H1 (cell line): Measurements from ENCODE around the gene ACTA2. TPM values are rescaled to one million over a fixed set of nuclear protein-coding genes. Genes with fewer than 3 reads are reported as not detected.
A peak's percentile ranks its signal among the peaks of the same experiment; 100 is the strongest.

Source experiments
- CTCF ChIA-PET: fragments of 300-600 bp; sonication (Branson Sonifier 250); formaldehyde crosslinking; loops from one replicate; lab custom pipeline; 2021; ENCODE audit not compliant: partially characterized antibody; lab: Charles Lee
- POLR2A ChIA-PET: fragments of 300-600 bp; sonication (Branson Sonifier 250); formaldehyde crosslinking; loops from one replicate; lab custom pipeline; 2021; ENCODE audit warnings: inconsistent platforms; ENCODE audit not compliant: partially characterized antibody; lab: Charles Lee
- DNase-seq, 2 experiments: peaks; one replicate each; pipeline versions ENCODE4 v3.0.0 to v3.0.0-alpha.2; 2010 to 2022; ENCODE audit warnings: low spot score in 2 of 2, low read depth in 1 of 2, mixed read lengths in 1 of 2
- FAIRE-seq: peaks from 2 replicates; lab custom pipeline; 2011; peaks lifted over from hg19 to GRCh38; lab: Jason Lieb, UNC
- H2AFZ ChIP-seq: 2 replicates; pipeline ENCODE4 v1.8.1; 2012; ENCODE audit warnings: low read length, inconsistent platforms
- H2AK5ac ChIP-seq: 2 replicates; pipeline ENCODE4 v1.6.1; 2013; ENCODE audit warnings: low read depth, low read length
- H2BK120ac ChIP-seq: replicated peaks from 2 replicates; pipeline ENCODE3; 2013; ENCODE audit warnings: low read depth, low read length, inconsistent platforms
- H2BK12ac ChIP-seq: 2 replicates; pipeline ENCODE4 v1.6.1; 2013; ENCODE audit warnings: low read depth, low read length
- H2BK15ac ChIP-seq: 2 replicates; pipeline ENCODE4 v1.6.1; 2013; ENCODE audit warnings: low read length
- H2BK20ac ChIP-seq: 2 replicates; pipeline ENCODE4 v1.6.1; 2013; ENCODE audit warnings: low read length
- H2BK5ac ChIP-seq: 2 replicates; pipeline ENCODE4 v1.6.1; 2013; ENCODE audit warnings: low read depth, low read length
- H3K14ac ChIP-seq: 2 replicates; pipeline ENCODE4 v1.6.1; 2013; ENCODE audit warnings: inconsistent platforms; ENCODE audit not compliant: insufficient read length
- H3K18ac ChIP-seq: 2 replicates; pipeline ENCODE4 v1.6.1; 2013; ENCODE audit warnings: low read length; ENCODE audit errors: extremely low read depth
- H3K23ac ChIP-seq: 2 replicates; pipeline ENCODE4 v1.6.1; 2013; ENCODE audit warnings: inconsistent platforms; ENCODE audit not compliant: insufficient read length
- H3K23me2 ChIP-seq: 2 replicates; pipeline ENCODE4 v1.6.1; 2013; ENCODE audit warnings: low read depth, low read length
- H3K27ac ChIP-seq: 2 replicates; pipeline ENCODE4 v1.6.1; 2011; ENCODE audit warnings: low read depth, low read length, inconsistent platforms
- H3K27me3 ChIP-seq, 4 experiments: replicated peaks in 1 of 4; 1 replicate in 1 of 4; 2 replicates in 3 of 4; pipeline versions ENCODE4 v1.6.1 to v1.8.1; 2011 to 2013; ENCODE audit warnings: low read length in 3 of 4, mild to moderate bottlenecking in 3 of 4, inconsistent platforms in 2 of 4, mixed read lengths in 2 of 4, moderate library complexity in 1 of 4; ENCODE audit not compliant: control insufficient read depth in 3 of 4, insufficient read depth in 3 of 4; ENCODE audit errors: extremely low read depth in 1 of 4
- H3K36me3 ChIP-seq, 4 experiments: 2 replicates each; pipeline versions ENCODE4 v1.6.1 to v1.8.1; 2011 to 2013; ENCODE audit warnings: mild to moderate bottlenecking in 4 of 4, low read length in 3 of 4, moderate library complexity in 2 of 4, control low read depth in 1 of 4, inconsistent platforms in 1 of 4; ENCODE audit not compliant: insufficient read depth in 4 of 4, control insufficient read depth in 2 of 4
- H3K4ac ChIP-seq: replicated peaks from 2 replicates; pipeline ENCODE3; 2013; ENCODE audit warnings: low read length, low read depth, mixed read lengths, inconsistent platforms; ENCODE audit not compliant: insufficient read length
- H3K4me1 ChIP-seq, 4 experiments: replicated peaks in 1 of 4; 1 replicate in 1 of 4; 2 replicates in 3 of 4; pipeline versions ENCODE4 v1.6.1 to v1.8.1; 2011 to 2013; ENCODE audit warnings: low read length in 3 of 4, inconsistent platforms in 2 of 4, mixed read lengths in 1 of 4; ENCODE audit not compliant: insufficient read depth in 4 of 4, control insufficient read depth in 3 of 4
- H3K4me2 ChIP-seq, 2 experiments: 2 replicates each; pipeline versions ENCODE4 v1.6.1 to v1.8.1; 2011 to 2013; ENCODE audit warnings: low read depth in 2 of 2, low read length in 2 of 2, control low read depth in 1 of 2, inconsistent platforms in 1 of 2, mild to moderate bottlenecking in 1 of 2; ENCODE audit not compliant: insufficient read depth in 1 of 2
- H3K4me3 ChIP-seq, 4 experiments: fragments of 200-600, 300-600 bp in 1 of 4; sonication (generic), shearing (Covaris generic), sonication (Bioruptor Twin) in 1 of 4; 2 replicates each; pipeline versions ENCODE4 v1.5.1 to v1.8.1; 2011 to 2016; ENCODE audit warnings: low read length in 4 of 4, low read depth in 3 of 4, control low read depth in 2 of 4, inconsistent platforms in 2 of 4, mild to moderate bottlenecking in 2 of 4, mixed read lengths in 1 of 4, moderate library complexity in 1 of 4; ENCODE audit not compliant: insufficient read depth in 2 of 4; ENCODE audit errors: extremely low read depth in 1 of 4
- H3K56ac ChIP-seq: replicated peaks from 2 replicates; pipeline ENCODE3; 2013; ENCODE audit warnings: low read depth, mild to moderate bottlenecking, mixed read lengths, low read length, inconsistent platforms; ENCODE audit not compliant: insufficient read length
- H3K79me1 ChIP-seq: 2 replicates; pipeline ENCODE4 v1.6.1; 2013; ENCODE audit warnings: low read depth, low read length, control low read depth
- H3K79me2 ChIP-seq, 2 experiments: 2 replicates each; pipeline versions ENCODE4 v1.6.1 to v1.8.1; 2012 to 2013; ENCODE audit warnings: low read length in 2 of 2, mild to moderate bottlenecking in 2 of 2, inconsistent platforms in 1 of 2; ENCODE audit not compliant: insufficient read depth in 2 of 2, control insufficient read depth in 1 of 2
- H3K9ac ChIP-seq, 4 experiments: replicated peaks in 1 of 4; 1 replicate in 1 of 4; 2 replicates in 3 of 4; pipeline versions ENCODE4 v1.6.1 to v1.8.1; 2011 to 2013; ENCODE audit warnings: low read depth in 3 of 4, low read length in 3 of 4, control low read depth in 2 of 4, mild to moderate bottlenecking in 2 of 4, moderate library complexity in 2 of 4, inconsistent platforms in 1 of 4; ENCODE audit errors: extremely low read depth in 1 of 4
- H3K9me3 ChIP-seq, 2 experiments: 2 replicates each; pipeline versions ENCODE4 v1.6.1 to v1.8.1; 2012 to 2013; ENCODE audit warnings: mild to moderate bottlenecking in 2 of 2, moderate library complexity in 2 of 2, control low read depth in 1 of 2, inconsistent platforms in 1 of 2, low read depth in 1 of 2, low read length in 1 of 2, mixed read lengths in 1 of 2; ENCODE audit not compliant: insufficient read depth in 2 of 2
- H4K20me1 ChIP-seq, 2 experiments: replicated peaks in 1 of 2; 2 replicates each; pipeline versions ENCODE3 to v1.8.1; 2011 to 2013; ENCODE audit warnings: inconsistent platforms in 2 of 2, low read length in 2 of 2, mild to moderate bottlenecking in 1 of 2; ENCODE audit not compliant: insufficient read depth in 2 of 2, control insufficient read depth in 1 of 2
- H4K5ac ChIP-seq: 2 replicates; pipeline ENCODE4 v1.6.1; 2013; ENCODE audit warnings: low read length, low read depth, mixed read lengths, inconsistent platforms; ENCODE audit not compliant: insufficient read length
- H4K8ac ChIP-seq: 2 replicates; pipeline ENCODE4 v1.8.0; 2013; ENCODE audit warnings: mild to moderate bottlenecking, moderate library complexity, low read length, inconsistent platforms; ENCODE audit not compliant: insufficient read depth; ENCODE audit errors: extremely low read depth
- H4K91ac ChIP-seq: replicated peaks from 2 replicates; pipeline ENCODE3; 2013; ENCODE audit warnings: low read length, mixed read lengths, inconsistent platforms; ENCODE audit not compliant: insufficient read length
- ASH2L ChIP-seq: fragments of 200-600, 300-600 bp; sonication (generic); IDR thresholded peaks from one replicate; pipeline ENCODE4 v1.7.1; 2017; ENCODE audit warnings: low read length
- BCL11A ChIP-seq, 2 experiments: IDR thresholded peaks; one replicate each; pipeline ENCODE4 v1.6.1; 2011; ENCODE audit warnings: low read depth in 2 of 2, low read length in 2 of 2, mild to moderate bottlenecking in 2 of 2
- CHD2 ChIP-seq: IDR thresholded peaks from 2 replicates; pipeline ENCODE4 v1.6.1; 2012; ENCODE audit warnings: low read length, improper control_type of control experiment
- EGR1 ChIP-seq: IDR thresholded peaks from 2 replicates; pipeline ENCODE4 v1.6.1; 2011; ENCODE audit warnings: low read depth, low read length, borderline replicate concordance
- HDAC2 ChIP-seq, 2 experiments: fragments of 300-600 bp in 1 of 2; sonication (generic) in 1 of 2; IDR thresholded peaks; 2 replicates each; pipeline ENCODE4 v1.6.1; 2011 to 2012; ENCODE audit warnings: low read depth in 2 of 2, low read length in 2 of 2, mild to moderate bottlenecking in 2 of 2, moderate library complexity in 2 of 2, borderline replicate concordance in 1 of 2, inconsistent platforms in 1 of 2
- HDAC6 ChIP-seq: IDR thresholded peaks from one replicate; pipeline ENCODE4 v1.7.1; 2012; ENCODE audit warnings: low read depth, mild to moderate bottlenecking, inconsistent platforms, low read length, moderate library complexity
- KDM4A ChIP-seq: IDR thresholded peaks from one replicate; pipeline ENCODE4 v1.7.1; 2012; ENCODE audit warnings: low read depth, mild to moderate bottlenecking, moderate library complexity, low read length, inconsistent platforms; ENCODE audit not compliant: severe bottlenecking
- RBBP5 ChIP-seq: IDR thresholded peaks from 2 replicates; pipeline ENCODE4 v1.7.1; 2012; ENCODE audit warnings: low read depth, mild to moderate bottlenecking, inconsistent platforms, low read length, moderate library complexity, borderline replicate concordance
- RXRA ChIP-seq: IDR thresholded peaks from 2 replicates; pipeline ENCODE4 v1.6.1; 2011; ENCODE audit warnings: low read depth, mild to moderate bottlenecking, low read length, moderate library complexity; ENCODE audit not compliant: insufficient read depth
- SIX5 ChIP-seq: IDR thresholded peaks from 2 replicates; pipeline ENCODE4 v1.6.1; 2011; ENCODE audit warnings: mild to moderate bottlenecking, low read depth, low read length
- SRF ChIP-seq: IDR thresholded peaks from 2 replicates; pipeline ENCODE4 v1.6.1; 2011; ENCODE audit warnings: mild to moderate bottlenecking, low read depth, low read length, moderate library complexity
- WGBS, 2 experiments: shearing (Covaris generic) in 1 of 2; methylation state at CpG; one replicate each; pipeline versions ENCODE4 v1.1.6 to v1.1.7; 2013 to 2015; ENCODE audit warnings: low lambda C conversion rate in 2 of 2, mixed read lengths in 2 of 2, inconsistent platforms in 1 of 2, low coverage in 1 of 2, missing lambda C conversion rate in 1 of 2; ENCODE audit not compliant: insufficient replicate concordance in 2 of 2, insufficient coverage in 1 of 2, insufficient read length in 1 of 2; ENCODE audit errors: extremely low coverage in 1 of 2, missing lambda C conversion rate in 1 of 2; 5-methylcytosine and 5-hydroxymethylcytosine counted together
- polyA plus RNA-seq, 7 experiments: library from polyadenylated mRNA; depleted of rRNA in 3 of 7; stranded (reverse) in 5 of 7; unstranded in 2 of 7; fragments of >200 nt in 5 of 7; fragments of 200-250 nt in 2 of 7; gene quantifications; 1 replicate in 5 of 7; 2 replicates in 1 of 7; 4 replicates in 1 of 7; pipeline versions ENCODE4 v1.2.1 to v1.2.3, GENCODE V29; 2011 to 2013; ENCODE audit warnings: missing spikeins in 2 of 7, mixed read lengths in 2 of 7
- total RNA-seq: library from RNA; stranded (reverse); fragmentation: NEBNext Ultra II Directional; extraction: Animal tissue kit (Norgen Biotek cat#: 25700); gene quantifications from 2 replicates; pipeline ENCODE4 v1.2.1, GENCODE V29; 2021

ACTA2 gene
- total and polyA plus RNA-seq, 2 of the 8 experiments (the other 6 are each of a cell fraction or from before 2014, with no cell fraction given), result 3.5 to 8.9 TPM

DNA sequence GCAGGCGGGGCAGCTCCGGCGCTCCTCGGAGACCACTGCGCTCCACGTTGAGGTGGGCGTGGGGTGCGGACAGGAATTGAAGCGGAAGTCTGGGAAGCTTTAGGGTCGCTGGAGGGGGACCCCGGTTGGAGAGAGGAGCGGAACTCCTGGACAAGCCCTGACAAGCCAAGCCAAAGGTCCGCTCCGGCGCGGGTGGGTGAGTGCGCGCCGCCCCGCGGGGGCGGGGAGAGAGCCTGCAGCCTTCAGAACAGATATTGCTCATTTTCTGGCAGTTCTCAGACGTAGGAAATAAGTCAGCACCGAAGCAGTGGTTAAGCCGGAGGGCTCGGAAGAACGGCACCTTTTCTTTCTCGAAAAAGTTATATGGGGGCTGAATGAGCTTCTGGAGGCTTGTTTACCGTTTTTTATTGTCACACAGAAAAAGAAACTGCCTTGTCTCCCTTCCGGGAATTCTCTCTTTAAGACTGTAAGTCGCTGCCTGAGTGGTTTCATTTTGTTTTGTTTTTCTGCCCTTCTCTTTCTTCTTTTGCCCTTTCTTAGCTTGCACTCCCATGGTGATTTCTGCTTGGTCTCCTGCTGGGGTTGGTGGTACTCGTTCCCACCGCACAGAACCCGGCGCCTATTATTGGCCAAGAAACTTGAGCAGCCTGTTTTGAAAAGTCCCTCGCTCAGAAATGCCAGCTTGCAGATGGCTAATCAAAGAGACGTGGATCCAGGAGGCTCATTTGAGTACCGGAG, 38.8 kb upstream of the ACTA2 start:
- H3K36me3 ChIP-seq, result no peaks in the 10 kb centered on the region
- no peak overlapping the region for H4K8ac ChIP-seq
- H3K9ac ChIP-seq, result peak overlapping the region in 3 of 4 experiments; percentile 9 to 60 (median 14); a peak in 4 of 7 replicates
- H2AK5ac ChIP-seq, result no peak overlapping the region
- H3K56ac ChIP-seq, result peak overlapping the region; percentile 62
- H3K18ac ChIP-seq, result peak overlapping the region; percentile 22; the same call in 1 of the 2 replicates
- H3K4me1 ChIP-seq, result peaks cover 0 to 9% (median under 1%) of the 10 kb centered on the region in 4 experiments; a peak in 2 of 7 replicates
- H2BK5ac ChIP-seq, result no peak overlapping the region
- no peak overlapping the region for H2BK12ac ChIP-seq
- H2BK120ac ChIP-seq, result no peak overlapping the region
- no peak overlapping the region for H3K4ac ChIP-seq
- H3K79me2 ChIP-seq, result no peaks in the 10 kb centered on the region; a peak in 1 of 4 replicates
- H2AFZ ChIP-seq, result peak overlapping the region; percentile 44; the same call in 1 of the 2 replicates
- FAIRE-seq, result no peak
- H3K79me1 ChIP-seq, result no peaks in the 10 kb centered on the region
- peak overlapping the region; percentile 58 for H4K5ac ChIP-seq
- peak overlapping the region; percentile 68 to 88 (median 87) for H3K4me3 ChIP-seq
- H3K9me3 ChIP-seq, result no peaks in the 10 kb centered on the region
- peak overlapping the region; percentile 30; the same call in 1 of the 2 replicates for H3K27ac ChIP-seq
- H3K27me3 ChIP-seq, result peaks cover 0 to 13% (median 7%) of the 10 kb centered on the region in 4 experiments; a peak in 6 of 7 replicates
- ChIA-PET POLR2A (interaction anchor here (0.8 to 0.9 kb wide), 3 partner anchors 55 to 653 kb away, joined by 3 read pairs; no protein-coding TSS in a partner anchor), CTCF (interaction anchor here (0.7 to 6.0 kb wide), 13 partner anchors 9 to 426 kb away, joined by 3 to 103 read pairs (median 5); partner anchors contain the start of gene CH25H)
- DNase-seq, result peak in 1 of 2 experiments; percentile 50
- 4% methylated on average over 36 of the region's 38 CpGs; no CpG with 5 or more reads in 1 of the 2 experiments for WGBS, 2 experiments
- H3K4me2 ChIP-seq, result peak overlapping the region; percentile 79 to 86
- no peaks in the 10 kb centered on the region for H4K20me1 ChIP-seq
- peaks cover 7% of the 10 kb centered on the region; the same call in 1 of the 2 replicates for H3K23me2 ChIP-seq
- H2BK20ac ChIP-seq, result no peak overlapping the region
- H2BK15ac ChIP-seq, result no peak overlapping the region
- no peak overlapping the region for H3K23ac ChIP-seq
- peak overlapping the region; percentile 84 for H4K91ac ChIP-seq
- no peak overlapping the region for H3K14ac ChIP-seq
- no peak for TF ChIP-seq SRF
- TF ChIP-seq RBBP5, result peak; percentile 32; the same call in 1 of the 2 replicates
- TF ChIP-seq RXRA, result no peak
- peak; percentile 43 for TF ChIP-seq ASH2L
- no peak for TF ChIP-seq SIX5
- no peak for TF ChIP-seq HDAC6
- TF ChIP-seq HDAC2 (IDR thresholded peaks at IDR 0.05; ENCODE audit: borderline replicate concordance in 1 of 2, low read depth in 2 of 2, low read length in 2 of 2), result 0 out of 4 replicates have a peak, but pooled peaks of 1 of the 2 experiments have one; percentile 60
- peak; percentile 55 for TF ChIP-seq KDM4A
- TF ChIP-seq CHD2, result no peak
- TF ChIP-seq BCL11A (IDR thresholded peaks at IDR 0.05; ENCODE audit: low read depth in 2 of 2, low read length in 2 of 2), result no peak
- no peak for TF ChIP-seq EGR1
